DOHH2 (cell line): ENCODE data around the gene CRADD.

ENCODE experiments used
- CTCF ChIP-seq: fragments of 200-600 bp; sonication (generic); IDR thresholded peaks from one replicate; pipeline ENCODE4 v1.5.1; 2014; ENCODE audit warnings: antibody characterized with exemption, mild to moderate bottlenecking, low read depth, low read length; ENCODE audit not compliant: poor library complexity, severe bottlenecking
- EZH2phosphoT487 ChIP-seq: fragments of 200-600 bp; sonication (generic); IDR thresholded peaks from 2 replicates; pipeline ENCODE4 v1.6.1; 2017; ENCODE audit warnings: borderline replicate concordance, mild to moderate bottlenecking, antibody characterized with exemption, low read length, moderate library complexity, mixed read lengths

DNA sequence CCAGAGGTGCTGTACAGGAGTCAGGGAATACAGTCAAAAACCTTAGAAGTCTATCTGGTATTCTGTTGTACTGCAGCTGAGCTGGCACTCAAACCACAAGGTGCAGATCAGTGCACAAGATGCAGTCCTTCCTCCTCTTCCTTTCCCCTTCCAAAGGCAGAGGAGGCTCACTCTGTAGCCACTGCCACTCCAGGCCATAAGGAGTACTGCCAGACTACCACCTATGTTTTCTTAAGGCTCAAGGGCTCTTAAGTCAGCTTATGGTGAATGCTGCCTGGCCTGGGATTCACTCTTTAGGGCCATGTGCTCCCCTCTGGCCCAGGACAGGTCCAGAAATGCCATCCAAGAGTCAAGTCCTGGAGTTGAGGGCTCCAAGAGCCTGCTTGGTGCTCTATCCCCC is 200.3 kb downstream of the CRADD start:
- TF ChIP-seq CTCF (no peak), EZH2phosphoT487 (no peak)
